ENCODE measurements around the gene ATAT1. TPM values are rescaled to one million over a fixed set of nuclear protein-coding genes. Genes with fewer than 3 reads are reported as not detected.

ATAT1 gene
- total and polyA plus RNA-seq, 9 of the 15 experiments (the other 6 are each of a cell fraction or from before 2014, with no cell fraction given): 0.65 to 5.8 (median 1.6) TPM

DNA sequence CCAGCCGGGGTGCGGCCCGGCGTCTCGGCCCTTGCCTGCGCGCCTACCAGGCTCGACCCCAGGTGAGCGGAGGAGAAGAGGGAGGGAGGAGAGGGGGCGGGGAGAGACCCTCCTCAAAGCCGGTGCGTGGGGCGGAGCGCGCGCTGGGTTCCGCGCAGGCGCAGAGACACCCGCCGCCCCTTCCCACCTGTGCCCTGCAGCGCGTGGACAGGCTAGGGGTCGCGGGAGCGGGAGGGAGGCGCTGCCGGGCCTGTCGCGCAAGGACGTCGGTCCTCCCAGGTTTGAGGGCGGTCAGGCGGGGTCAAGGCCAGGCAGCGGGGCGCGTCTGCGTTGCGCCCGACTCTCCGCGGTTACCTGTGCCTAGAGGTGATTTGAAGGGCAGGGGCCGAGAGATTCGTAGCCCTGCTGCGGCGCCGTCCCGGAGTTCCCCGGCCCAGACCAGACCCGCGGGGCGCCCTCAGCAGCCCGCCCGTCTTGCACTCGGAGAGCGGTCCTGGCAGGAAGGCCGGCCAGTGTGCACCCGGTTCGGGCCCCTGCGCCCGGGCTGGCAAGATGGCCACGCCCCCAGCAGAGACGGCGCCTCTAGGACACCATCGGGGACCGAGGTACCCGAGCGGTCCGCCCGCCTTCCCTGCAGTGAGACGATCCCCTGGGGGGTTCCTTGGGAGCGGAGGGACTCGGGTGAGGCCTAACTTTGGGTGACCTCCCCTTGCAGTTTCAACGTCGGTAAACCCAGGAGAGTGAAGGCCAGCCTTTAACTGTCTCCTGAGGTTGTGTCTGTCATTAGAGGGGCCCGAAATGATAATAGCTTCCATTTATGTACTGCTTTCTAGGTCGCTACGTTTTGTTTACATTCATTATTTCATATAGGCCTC lies 20.8 kb downstream of the ATAT1 start (continued):
- TF ChIP-seq, protein P1, sequence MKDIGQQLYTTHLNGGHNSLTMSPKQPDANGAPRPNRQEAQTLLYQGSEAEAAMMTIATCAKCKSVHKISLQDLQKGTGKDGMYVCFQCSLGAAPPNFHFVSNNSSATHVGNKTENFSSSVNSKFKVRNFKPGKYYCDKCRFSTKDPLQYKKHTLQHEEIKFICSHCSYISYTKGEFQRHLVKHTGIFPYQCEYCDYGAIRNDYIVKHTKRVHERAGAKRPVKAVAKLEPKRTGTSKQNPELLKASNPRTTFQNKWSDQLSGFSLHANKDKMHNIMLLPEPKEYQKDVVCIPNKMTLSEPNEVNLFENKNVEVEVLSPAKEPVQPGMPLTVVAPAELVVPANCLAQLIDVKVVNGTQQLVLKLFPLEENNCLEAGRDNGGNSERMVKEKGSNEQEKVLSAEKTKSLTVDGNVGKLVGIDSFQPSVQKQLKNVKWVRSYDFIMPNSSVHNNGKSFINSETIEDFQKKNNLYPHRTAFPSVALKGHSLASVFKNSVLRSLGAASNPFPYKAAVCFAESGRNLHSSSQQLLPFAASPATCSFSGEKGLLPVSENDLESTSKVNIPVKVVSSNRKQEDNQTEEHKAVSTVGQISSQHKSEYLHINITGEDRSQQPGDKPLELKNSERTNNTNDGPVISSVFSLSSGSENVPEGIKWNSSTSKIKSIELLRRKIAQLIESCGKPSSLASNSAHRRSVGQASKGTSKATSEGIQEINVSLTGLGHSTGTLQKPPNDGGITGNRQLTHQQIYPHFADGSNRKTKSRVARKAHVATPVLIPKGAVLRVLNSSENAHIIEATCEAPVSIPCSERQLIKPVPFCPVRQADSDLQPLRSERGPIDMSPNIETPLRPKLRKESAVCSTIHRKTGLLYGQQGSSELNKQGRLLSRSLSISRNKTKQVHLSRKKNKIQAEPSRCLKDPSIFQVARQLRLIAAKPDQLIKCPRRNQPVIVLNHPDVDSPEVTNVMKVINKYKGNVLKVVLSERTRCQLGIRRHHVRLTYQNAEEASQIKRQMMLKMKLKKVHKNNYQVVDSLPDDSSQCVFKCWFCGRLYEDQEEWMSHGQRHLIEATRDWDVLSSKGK (CRISPR knock-in tag; IDR thresholded peaks at IDR 0.05): no peak
- TF ChIP-seq ZNF707 (CRISPR knock-in tag; conservative IDR thresholded peaks at IDR 0.05): no peak
- TF ChIP-seq FOSL1 (tag; conservative IDR thresholded peaks at IDR 0.05): no peak; the same call in 1 of the 2 replicates
- TF ChIP-seq SMAD3 (CRISPR knock-in tag; conservative IDR thresholded peaks at IDR 0.05): no peak
- TF ChIP-seq, protein P2, sequence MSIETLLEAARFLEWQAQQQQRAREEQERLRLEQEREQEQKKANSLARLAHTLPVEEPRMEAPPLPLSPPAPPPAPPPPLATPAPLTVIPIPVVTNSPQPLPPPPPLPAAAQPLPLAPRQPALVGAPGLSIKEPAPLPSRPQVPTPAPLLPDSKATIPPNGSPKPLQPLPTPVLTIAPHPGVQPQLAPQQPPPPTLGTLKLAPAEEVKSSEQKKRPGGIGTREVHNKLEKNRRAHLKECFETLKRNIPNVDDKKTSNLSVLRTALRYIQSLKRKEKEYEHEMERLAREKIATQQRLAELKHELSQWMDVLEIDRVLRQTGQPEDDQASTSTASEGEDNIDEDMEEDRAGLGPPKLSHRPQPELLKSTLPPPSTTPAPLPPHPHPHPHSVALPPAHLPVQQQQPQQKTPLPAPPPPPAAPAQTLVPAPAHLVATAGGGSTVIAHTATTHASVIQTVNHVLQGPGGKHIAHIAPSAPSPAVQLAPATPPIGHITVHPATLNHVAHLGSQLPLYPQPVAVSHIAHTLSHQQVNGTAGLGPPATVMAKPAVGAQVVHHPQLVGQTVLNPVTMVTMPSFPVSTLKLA (conservative IDR thresholded peaks at IDR 0.05): peak; percentile 75 to 85
- no peak for TF ChIP-seq ZC3H11A (IDR thresholded peaks at IDR 0.05; ENCODE audit: low read depth, low read length)
- TF ChIP-seq CBFA2T3 (IDR thresholded peaks at IDR 0.05): no peak; the same call in 1 of the 2 replicates
- 0 out of 2 replicates have a peak, but pooled peaks have one; percentile 11 for TF ChIP-seq TCFL5 (CRISPR knock-in tag; conservative IDR thresholded peaks at IDR 0.05)
- TF ChIP-seq ZKSCAN8 (CRISPR knock-in tag; IDR thresholded peaks at IDR 0.05): no peak
- TF ChIP-seq RBM39 (optimal IDR thresholded peaks at IDR 0.05; ENCODE audit: low read depth, low read length): no peak
- no peak for TF ChIP-seq CLOCK (CRISPR knock-in tag; IDR thresholded peaks at IDR 0.05; ENCODE audit: borderline replicate concordance)
- TF ChIP-seq HMG20A (CRISPR knock-in tag; conservative IDR thresholded peaks at IDR 0.05): no peak
- no peak for TF ChIP-seq EP300 (IDR thresholded peaks at IDR 0.05; ENCODE audit: low read length)
- TF ChIP-seq NFRKB (IDR thresholded peaks at IDR 0.05; ENCODE audit: low read depth): no peak
- TF ChIP-seq, protein P3, sequence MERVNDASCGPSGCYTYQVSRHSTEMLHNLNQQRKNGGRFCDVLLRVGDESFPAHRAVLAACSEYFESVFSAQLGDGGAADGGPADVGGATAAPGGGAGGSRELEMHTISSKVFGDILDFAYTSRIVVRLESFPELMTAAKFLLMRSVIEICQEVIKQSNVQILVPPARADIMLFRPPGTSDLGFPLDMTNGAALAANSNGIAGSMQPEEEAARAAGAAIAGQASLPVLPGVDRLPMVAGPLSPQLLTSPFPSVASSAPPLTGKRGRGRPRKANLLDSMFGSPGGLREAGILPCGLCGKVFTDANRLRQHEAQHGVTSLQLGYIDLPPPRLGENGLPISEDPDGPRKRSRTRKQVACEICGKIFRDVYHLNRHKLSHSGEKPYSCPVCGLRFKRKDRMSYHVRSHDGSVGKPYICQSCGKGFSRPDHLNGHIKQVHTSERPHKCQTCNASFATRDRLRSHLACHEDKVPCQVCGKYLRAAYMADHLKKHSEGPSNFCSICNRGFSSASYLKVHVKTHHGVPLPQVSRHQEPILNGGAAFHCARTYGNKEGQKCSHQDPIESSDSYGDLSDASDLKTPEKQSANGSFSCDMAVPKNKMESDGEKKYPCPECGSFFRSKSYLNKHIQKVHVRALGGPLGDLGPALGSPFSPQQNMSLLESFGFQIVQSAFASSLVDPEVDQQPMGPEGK (CRISPR knock-in tag; IDR thresholded peaks at IDR 0.05; ENCODE audit: borderline replicate concordance): no peak
- TF ChIP-seq SIX5 (IDR thresholded peaks at IDR 0.05; ENCODE audit: borderline replicate concordance in 1 of 2, insufficient read depth in 1 of 2, low read depth in 1 of 2, low read length in 2 of 2): no peak

Data from K562 (cell line).